Measurements from ENCODE around the gene ATF3. TPM values are rescaled to one million over a fixed set of nuclear protein-coding genes. Genes with fewer than 3 reads are reported as not detected.

ATF3 gene
- total and polyA plus RNA-seq, 4 donors: 22.7 to 265 (median 44.5) TPM

DNA sequence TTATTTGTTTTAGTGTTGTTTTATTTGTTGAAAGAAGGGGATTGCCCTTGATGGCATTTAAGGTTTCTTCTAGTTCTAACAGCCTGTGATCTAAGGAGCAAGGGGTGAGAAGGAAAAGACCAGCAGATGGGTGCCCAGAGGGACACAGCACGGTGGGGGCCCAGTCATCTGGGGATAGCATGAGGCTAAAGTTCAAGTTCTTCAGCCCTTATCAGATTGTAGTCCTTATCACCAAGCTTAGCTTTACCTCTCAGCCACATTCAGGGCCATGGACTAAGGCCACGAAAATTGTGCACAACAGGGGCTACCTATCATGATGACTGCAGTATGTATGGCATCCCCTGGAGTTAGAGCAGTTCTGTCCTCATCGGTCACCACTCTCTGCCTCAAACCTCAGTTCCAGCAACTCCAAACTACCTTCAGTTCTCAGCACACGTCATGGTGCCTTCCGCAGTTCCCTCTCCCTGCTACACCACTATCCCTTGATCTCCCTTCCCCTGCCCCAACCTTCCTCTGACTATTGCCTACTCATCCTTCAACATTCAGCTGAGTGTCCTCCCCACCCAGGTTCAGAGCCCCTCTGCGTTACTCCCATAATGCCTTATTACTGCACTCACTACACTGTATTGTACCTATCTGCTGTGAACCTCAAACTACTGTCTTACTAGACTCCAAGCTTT, 36.4 kb downstream of the ATF3 start:
- intact Hi-C loops (cut with DNase I): no loop called here
- 93 to 95% methylated on average over 6 of the region's 6 CpGs for WGBS, 2 donors
- ATAC-seq (ENCODE audit: low FRiP score): no peak

DNA sequence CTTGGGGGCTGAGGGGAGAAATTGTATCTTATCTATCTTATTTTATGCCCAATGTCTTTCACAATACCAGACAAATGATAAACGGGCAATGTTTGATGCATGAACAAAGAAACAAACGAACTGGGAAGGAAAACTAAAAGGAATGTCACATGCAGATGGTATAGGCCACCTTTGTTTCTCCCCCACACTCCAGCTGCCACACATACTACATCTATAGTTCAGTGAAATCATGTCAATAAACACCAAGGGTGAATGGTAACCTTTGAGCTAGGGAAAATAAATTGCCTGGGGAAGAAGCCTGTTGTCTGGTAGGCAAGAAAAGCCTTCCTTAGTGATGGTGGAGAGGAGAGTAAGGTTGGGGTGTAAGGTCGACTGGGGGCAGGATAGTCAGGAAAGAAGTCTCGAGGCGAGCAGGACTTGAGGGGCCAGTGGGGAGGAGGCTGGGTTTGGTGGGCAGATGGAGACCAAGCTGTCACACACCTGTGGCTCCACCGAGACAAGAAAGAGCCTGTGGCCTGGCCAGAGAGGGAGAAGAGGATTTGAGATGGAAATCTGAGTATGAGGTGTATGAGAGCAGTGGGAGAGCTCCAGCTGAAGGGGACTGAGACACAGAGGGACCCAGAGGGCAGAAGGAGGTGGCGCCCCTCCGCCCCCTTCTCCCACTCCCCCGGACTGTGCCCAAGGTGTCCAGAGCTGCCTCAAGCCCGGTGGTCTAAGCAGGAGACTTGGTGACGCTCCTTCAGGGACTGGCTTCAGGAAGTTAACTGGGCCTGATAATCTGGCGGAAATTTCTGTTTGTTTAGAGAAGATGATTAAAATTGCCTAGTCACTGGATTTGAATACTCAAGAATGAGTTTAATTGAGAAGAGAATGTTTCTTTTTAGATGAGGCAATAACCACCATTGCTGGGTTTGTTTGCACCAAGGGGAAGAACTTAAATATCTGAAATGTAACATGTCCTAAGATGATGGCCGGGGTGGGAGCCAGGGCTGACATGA, 37.3 kb downstream of the ATF3 start:
- ATAC-seq (ENCODE audit: low FRiP score) (no peak), DNase-seq (no peak)
- intact Hi-C loops (cut with DNase I): no loop called here
- Histone ChIP-seq H3K4me1 (ENCODE audit: control insufficient read depth in 1 of 2, insufficient read depth in 2 of 2, low read length in 2 of 2) (peaks cover 0 to 2% of the 10 kb centered on the region in 2 donors), H3K4me3 (ENCODE audit: low read length in 2 of 2) (no peak overlapping the region), H3K36me3 (ENCODE audit: control insufficient read depth in 1 of 2, insufficient read depth in 2 of 2, low read length in 1 of 2) (no peaks in the 10 kb centered on the region), H3K27ac (ENCODE audit: low read depth in 1 of 2, low read length in 2 of 2) (no peak overlapping the region), H3K27me3 (ENCODE audit: control insufficient read depth in 1 of 2, insufficient read depth in 2 of 2, low read length in 1 of 2) (no peaks in the 10 kb centered on the region), H3K9me3 (ENCODE audit: control insufficient read depth, low read length) (no peaks in the 10 kb centered on the region)
- WGBS, 2 donors: 91 to 93% methylated on average over 13 of the region's 13 CpGs

More for the DNA sequence above, 36.4 kb downstream of the ATF3 start:
- Histone ChIP-seq H3K27ac (ENCODE audit: low read depth in 1 of 2, low read length in 2 of 2) (no peak overlapping the region), H3K36me3 (ENCODE audit: control insufficient read depth in 1 of 2, insufficient read depth in 2 of 2, low read length in 1 of 2) (no peaks in the 10 kb centered on the region), H3K27me3 (ENCODE audit: control insufficient read depth in 1 of 2, insufficient read depth in 2 of 2, low read length in 1 of 2) (no peaks in the 10 kb centered on the region), H3K4me1 (ENCODE audit: control insufficient read depth in 1 of 2, insufficient read depth in 2 of 2, low read length in 2 of 2) (peaks cover 0 to 2% of the 10 kb centered on the region in 2 donors), H3K4me3 (ENCODE audit: low read length in 2 of 2) (no peak overlapping the region), H3K9me3 (ENCODE audit: control insufficient read depth, low read length) (no peaks in the 10 kb centered on the region)
- DNase-seq: no peak

DNA sequence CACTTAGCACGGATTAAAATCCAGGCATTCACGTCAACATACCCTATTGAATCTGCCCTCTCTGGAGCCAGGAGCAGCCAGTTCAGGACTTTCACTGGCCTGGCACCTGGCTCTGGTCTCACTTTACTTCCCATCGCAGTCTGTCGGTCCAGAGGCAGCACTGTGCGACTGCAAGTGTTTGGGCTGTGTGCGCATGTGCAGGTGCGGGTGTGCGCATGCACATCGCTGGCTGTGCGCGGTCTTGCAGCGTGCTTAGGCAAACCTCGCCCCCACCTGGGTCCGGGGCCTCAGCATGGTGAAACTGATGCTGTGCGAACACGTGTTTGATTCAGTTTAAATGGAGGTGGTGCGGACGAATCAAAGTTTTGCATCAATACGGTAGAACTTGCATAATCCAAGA, 38.0 kb downstream of the ATF3 start:
- intact Hi-C loops (cut with DNase I): no loop called here
- Histone ChIP-seq H3K9me3 (ENCODE audit: control insufficient read depth, low read length) (no peaks in the 10 kb centered on the region), H3K27ac (ENCODE audit: low read depth in 1 of 2, low read length in 2 of 2) (no peak overlapping the region), H3K27me3 (ENCODE audit: control insufficient read depth in 1 of 2, insufficient read depth in 2 of 2, low read length in 1 of 2) (no peaks in the 10 kb centered on the region), H3K4me1 (ENCODE audit: control insufficient read depth in 1 of 2, insufficient read depth in 2 of 2, low read length in 2 of 2) (peaks cover 0 to 2% of the 10 kb centered on the region in 2 donors), H3K4me3 (ENCODE audit: low read length in 2 of 2) (no peak overlapping the region), H3K36me3 (ENCODE audit: control insufficient read depth in 1 of 2, insufficient read depth in 2 of 2, low read length in 1 of 2) (no peaks in the 10 kb centered on the region)
- ATAC-seq (ENCODE audit: low FRiP score) (no peak), DNase-seq (no peak)
- 91 to 96% methylated on average over 19 of the region's 19 CpGs for whole genome bisulfite sequencing, 2 donors

DNA sequence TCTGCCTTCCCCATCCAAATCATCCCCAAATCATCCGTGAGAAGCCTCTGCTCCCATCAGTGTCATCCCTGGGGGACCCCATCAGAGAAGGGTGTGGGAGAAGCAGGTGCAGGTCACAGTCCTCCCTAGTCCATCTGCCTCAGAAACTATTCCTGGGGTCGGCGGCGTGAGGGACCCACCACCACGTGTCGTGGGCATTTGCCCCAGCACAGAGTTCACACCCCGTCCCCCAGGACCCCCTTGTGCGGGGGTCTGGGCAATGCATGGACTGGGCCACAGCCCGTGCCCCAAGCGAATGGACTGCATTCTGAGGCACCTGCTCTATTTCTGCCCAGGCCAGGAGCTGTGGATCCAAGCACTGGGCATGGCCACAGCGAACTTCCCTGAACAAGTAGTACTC, 38.4 kb downstream of the ATF3 start:
- intact Hi-C loops (cut with DNase I): no loop called here
- Histone ChIP-seq H3K4me1 (ENCODE audit: control insufficient read depth in 1 of 2, insufficient read depth in 2 of 2, low read length in 2 of 2) (peaks cover 0 to 2% of the 10 kb centered on the region in 2 donors), H3K27me3 (ENCODE audit: control insufficient read depth in 1 of 2, insufficient read depth in 2 of 2, low read length in 1 of 2) (no peaks in the 10 kb centered on the region), H3K27ac (ENCODE audit: low read depth in 1 of 2, low read length in 2 of 2) (no peak overlapping the region), H3K9me3 (ENCODE audit: control insufficient read depth, low read length) (no peaks in the 10 kb centered on the region), H3K36me3 (ENCODE audit: control insufficient read depth in 1 of 2, insufficient read depth in 2 of 2, low read length in 1 of 2) (no peaks in the 10 kb centered on the region), H3K4me3 (ENCODE audit: low read length in 2 of 2) (no peak overlapping the region)
- DNase-seq (no peak), ATAC-seq (ENCODE audit: low FRiP score) (no peak)
- 95% methylated on average over 11 of the region's 11 CpGs for WGBS, 2 donors

DNA sequence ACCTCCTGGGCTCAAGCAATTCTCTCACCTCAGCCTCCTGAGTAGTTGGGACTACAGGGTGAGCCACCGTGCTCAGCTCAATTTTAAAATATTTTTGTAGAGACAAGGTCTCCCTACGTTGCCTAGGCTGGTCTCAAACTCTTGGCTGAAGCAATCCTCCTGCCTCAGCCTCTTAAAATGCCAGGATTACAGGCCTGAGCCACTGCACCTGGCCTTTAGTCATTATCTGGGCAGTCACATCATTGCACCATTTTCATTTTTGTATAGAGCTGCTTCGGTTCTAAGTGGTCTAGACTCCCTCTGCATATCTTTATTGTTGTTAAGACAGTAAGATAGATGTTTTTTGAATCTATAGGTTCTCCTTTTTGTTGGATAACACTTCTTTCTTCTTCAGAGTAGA, 39.9 kb downstream of the ATF3 start:
- ATAC-seq (ENCODE audit: low FRiP score) (no peak), DNase-seq (no peak)
- Histone ChIP-seq H3K4me3 (ENCODE audit: low read length in 2 of 2) (no peak overlapping the region), H3K27ac (ENCODE audit: low read depth in 1 of 2, low read length in 2 of 2) (no peak overlapping the region), H3K36me3 (ENCODE audit: control insufficient read depth in 1 of 2, insufficient read depth in 2 of 2, low read length in 1 of 2) (no peaks in the 10 kb centered on the region), H3K4me1 (ENCODE audit: control insufficient read depth in 1 of 2, insufficient read depth in 2 of 2, low read length in 2 of 2) (peaks cover 0 to under 1% of the 10 kb centered on the region in 2 donors), H3K27me3 (ENCODE audit: control insufficient read depth in 1 of 2, insufficient read depth in 2 of 2, low read length in 1 of 2) (no peaks in the 10 kb centered on the region), H3K9me3 (ENCODE audit: control insufficient read depth, low read length) (no peaks in the 10 kb centered on the region)
- intact Hi-C loops (cut with DNase I): no loop called here
- 62 to 65% methylated on average over 3 of the region's 3 CpGs for WGBS, 2 donors

DNA sequence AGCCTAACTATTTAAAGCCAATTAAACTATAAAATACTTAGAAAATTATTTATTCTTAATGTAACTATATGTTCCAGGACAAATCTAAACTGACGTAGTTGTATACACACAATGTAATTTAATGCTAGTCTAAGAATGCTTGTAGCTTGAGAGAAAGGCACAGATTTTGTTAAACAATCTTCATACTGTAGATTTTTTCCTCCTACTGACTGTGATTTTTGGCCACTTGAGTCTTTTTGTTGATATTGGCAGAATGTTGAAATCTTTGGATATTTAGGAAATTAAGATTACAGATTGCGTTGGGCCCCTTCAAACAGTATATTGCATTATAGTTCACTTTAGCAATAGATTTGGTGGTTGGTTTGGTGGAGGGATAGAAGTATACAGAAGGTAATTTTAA, 40.5 kb downstream of the ATF3 start:
- 3 to 4% methylated on average over 2 of the region's 2 CpGs for WGBS, 2 donors
- ATAC-seq (ENCODE audit: low FRiP score) (no peak), DNase-seq (no peak)
- no peaks in the 10 kb centered on the region for H3K4me1 ChIP-seq (ENCODE audit: control insufficient read depth in 1 of 2, insufficient read depth in 2 of 2, low read length in 2 of 2)
- no peak overlapping the region for H3K4me3 ChIP-seq (ENCODE audit: low read length in 2 of 2)
- no peak overlapping the region for H3K27ac ChIP-seq (ENCODE audit: low read depth in 1 of 2, low read length in 2 of 2)
- intact Hi-C loops (cut with DNase I): no loop called here
- no peaks in the 10 kb centered on the region for H3K36me3 ChIP-seq (ENCODE audit: control insufficient read depth in 1 of 2, insufficient read depth in 2 of 2, low read length in 1 of 2)
- no peaks in the 10 kb centered on the region for H3K9me3 ChIP-seq (ENCODE audit: control insufficient read depth, low read length)
- no peaks in the 10 kb centered on the region for H3K27me3 ChIP-seq (ENCODE audit: control insufficient read depth in 1 of 2, insufficient read depth in 2 of 2, low read length in 1 of 2)

DNA sequence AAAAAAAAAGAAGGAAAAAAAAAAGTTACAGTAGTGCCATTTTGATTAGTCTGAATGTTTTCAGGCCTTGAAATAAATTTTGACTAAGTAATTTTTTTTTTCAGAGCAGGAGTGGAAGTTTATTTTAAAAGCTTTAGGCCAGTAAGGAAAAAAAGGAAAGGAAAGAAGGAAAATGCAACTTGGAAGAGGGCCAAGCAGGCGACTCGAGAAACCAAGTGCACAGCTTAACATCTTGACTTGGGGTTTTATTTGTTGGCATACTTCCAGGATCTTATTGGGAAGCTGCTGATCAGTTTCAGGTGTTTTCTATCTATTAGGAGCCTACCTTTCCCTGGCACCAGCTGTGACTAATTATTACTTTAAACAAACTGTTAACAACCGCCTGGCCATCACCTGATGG, 41.7 kb downstream of the ATF3 start:
- no peak overlapping the region for H3K4me3 ChIP-seq (ENCODE audit: low read length in 2 of 2)
- no peaks in the 10 kb centered on the region for H3K36me3 ChIP-seq (ENCODE audit: control insufficient read depth in 1 of 2, insufficient read depth in 2 of 2, low read length in 1 of 2)
- 17 to 32% methylated on average over 3 of the region's 3 CpGs for WGBS, 2 donors
- no peaks in the 10 kb centered on the region for H3K4me1 ChIP-seq (ENCODE audit: control insufficient read depth in 1 of 2, insufficient read depth in 2 of 2, low read length in 2 of 2)
- intact Hi-C loops (cut with DNase I): no loop called here
- H3K27ac ChIP-seq (ENCODE audit: low read depth in 1 of 2, low read length in 2 of 2): no peak overlapping the region
- DNase-seq: no peak
- no peaks in the 10 kb centered on the region for H3K9me3 ChIP-seq (ENCODE audit: control insufficient read depth, low read length)
- no peaks in the 10 kb centered on the region for H3K27me3 ChIP-seq (ENCODE audit: control insufficient read depth in 1 of 2, insufficient read depth in 2 of 2, low read length in 1 of 2)
- no peak for ATAC-seq (ENCODE audit: low FRiP score)

DNA sequence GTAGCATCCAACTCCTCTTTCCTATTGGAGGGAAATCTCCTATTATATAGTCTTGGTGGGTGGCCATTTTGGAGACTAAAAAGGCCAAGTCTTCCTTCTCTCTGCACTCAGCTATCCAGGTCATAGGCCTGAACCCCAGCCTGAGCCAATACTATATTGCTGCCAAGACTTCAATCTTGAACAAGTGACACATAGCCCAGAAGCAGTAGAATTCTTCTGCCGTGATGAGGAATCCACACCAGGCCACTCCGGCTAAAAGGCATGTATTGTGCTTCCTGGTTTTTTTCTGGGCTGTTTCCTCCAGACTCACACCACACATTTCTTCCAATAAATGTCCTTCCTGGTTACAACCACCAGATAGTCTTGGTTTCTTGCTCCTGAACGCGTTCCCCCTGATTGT, 43.0 kb downstream of the ATF3 start:
- H3K9me3 ChIP-seq (ENCODE audit: control insufficient read depth, low read length): no peaks in the 10 kb centered on the region
- intact Hi-C loops (cut with DNase I): no loop called here
- DNase-seq (no peak), ATAC-seq (ENCODE audit: low FRiP score) (no peak)
- peak overlapping the region in 1 of 2 donors; percentile 46 for H3K27ac ChIP-seq (ENCODE audit: low read depth in 1 of 2, low read length in 2 of 2)
- no peak overlapping the region for H3K4me3 ChIP-seq (ENCODE audit: low read length in 2 of 2)
- WGBS, 2 donors: 40 to 51% methylated on average over 4 of the region's 4 CpGs
- no peaks in the 10 kb centered on the region for H3K4me1 ChIP-seq (ENCODE audit: control insufficient read depth in 1 of 2, insufficient read depth in 2 of 2, low read length in 2 of 2)
- no peaks in the 10 kb centered on the region for H3K36me3 ChIP-seq (ENCODE audit: control insufficient read depth in 1 of 2, insufficient read depth in 2 of 2, low read length in 1 of 2)
- no peaks in the 10 kb centered on the region for H3K27me3 ChIP-seq (ENCODE audit: control insufficient read depth in 1 of 2, insufficient read depth in 2 of 2, low read length in 1 of 2)
